ENCODE measurements around the gene AP2S1.

The AP2S1 gene

GRCh38 chr19:46798713-46799112, 51.9 kb downstream of the AP2S1 start:
- no peak for DNase-seq

GRCh38 chr19:46797881-46798280, 52.8 kb downstream of the AP2S1 start:
- DNase-seq: no peak

- no peak for DNase-seq
These were observed 58.7 kb downstream of the AP2S1 start for GRCh38 chr19:46791944-46792343.

- no peak for DNase-seq
These were observed 61.3 kb downstream of the AP2S1 start for GRCh38 chr19:46789371-46789770.

- no peak for DNase-seq
These were observed 61.7 kb downstream of the AP2S1 start for GRCh38 chr19:46788968-46789338.

- peak; percentile 98 for DNase-seq
These were observed 62.2 kb downstream of the AP2S1 start, which contains the start of gene SLC1A5 for GRCh38 chr19:46788262-46788967. TSS of gene SLC1A5 (minus strand) at chr19:46788594. CDS start at chr19:46787965, 629 bp downstream.

Measured in fibroblast of upper back skin (primary cell).